Daoy (cell line): Measurements from ENCODE around the gene SUSD4. TPM values are rescaled to one million over a fixed set of nuclear protein-coding genes. Genes with fewer than 3 reads are reported as not detected.

Experiments used
- DNase-seq: peaks from one replicate; pipeline ENCODE4 v3.0.0-alpha.2; 2015; ENCODE audit warnings: low read depth
- total RNA-seq: library from RNA; depleted of rRNA; stranded (reverse); fragments of >200 nt; shearing (Covaris generic); gene quantifications from 2 replicates; pipeline ENCODE4 v1.2.3, GENCODE V29; 2014

Gene SUSD4
- total RNA-seq, 1 experiment from 2014 or later = 26.9 TPM

DNA sequence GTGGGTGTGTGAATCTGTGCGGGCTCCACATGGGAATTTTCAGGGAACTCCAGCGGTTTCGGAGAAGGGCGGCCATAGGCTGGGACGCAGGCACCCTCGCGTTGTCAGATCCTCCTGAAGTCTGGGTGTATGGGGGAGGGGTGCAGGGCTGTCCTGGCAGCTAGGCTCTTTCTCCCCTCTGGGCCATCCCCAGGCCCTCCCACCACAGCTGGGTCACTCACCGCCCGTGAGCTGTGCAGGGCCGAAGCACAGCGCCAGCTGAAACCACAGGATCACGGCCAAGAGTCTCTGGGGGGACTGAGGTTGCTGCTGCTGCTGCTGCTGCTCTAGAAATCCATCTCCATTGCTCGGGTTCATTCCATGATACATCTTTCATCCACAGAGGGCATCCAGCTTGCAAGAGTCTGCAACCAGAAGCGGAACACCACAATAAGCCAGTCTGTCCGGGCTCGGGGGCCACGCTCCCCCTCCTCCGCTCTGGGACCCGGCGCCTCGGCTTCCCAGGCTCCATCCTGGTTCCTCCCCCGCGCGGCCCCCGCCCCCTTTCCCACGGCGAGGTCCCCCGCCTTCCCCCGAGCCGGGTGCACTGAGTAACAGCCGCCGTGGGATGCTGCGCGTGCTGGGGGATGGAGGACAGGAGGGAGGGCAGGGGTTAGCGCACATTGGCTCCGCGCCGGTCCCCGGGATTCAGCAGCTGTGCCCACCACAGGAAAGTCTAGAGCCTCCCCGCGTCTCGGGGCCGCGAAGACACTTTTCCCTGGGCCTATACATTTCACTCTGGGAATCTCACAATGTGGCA, 720 bp downstream of the SUSD4 start:
- DNase-seq = peak; percentile 79

DNA sequence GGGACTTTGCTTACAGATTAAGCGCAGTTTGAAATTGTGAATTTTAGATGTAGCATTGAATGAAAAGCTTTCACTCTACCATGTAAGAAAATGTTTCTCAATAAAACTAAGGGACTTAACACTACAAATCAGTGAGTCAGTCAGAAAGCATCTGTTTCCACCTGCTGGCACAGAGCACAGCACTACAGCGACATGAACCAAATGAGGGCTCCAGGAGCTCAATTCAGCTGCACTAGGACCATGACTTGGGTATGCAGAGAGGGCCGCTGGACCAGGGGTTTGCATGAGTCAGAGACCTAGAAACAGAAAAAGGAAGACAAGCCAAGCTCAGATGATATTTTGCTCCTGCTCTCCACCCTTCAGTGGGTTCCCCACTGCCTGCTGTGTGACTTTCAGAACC, 5.2 kb downstream of the SUSD4 start:
- peak; percentile 34 for DNase-seq

DNA sequence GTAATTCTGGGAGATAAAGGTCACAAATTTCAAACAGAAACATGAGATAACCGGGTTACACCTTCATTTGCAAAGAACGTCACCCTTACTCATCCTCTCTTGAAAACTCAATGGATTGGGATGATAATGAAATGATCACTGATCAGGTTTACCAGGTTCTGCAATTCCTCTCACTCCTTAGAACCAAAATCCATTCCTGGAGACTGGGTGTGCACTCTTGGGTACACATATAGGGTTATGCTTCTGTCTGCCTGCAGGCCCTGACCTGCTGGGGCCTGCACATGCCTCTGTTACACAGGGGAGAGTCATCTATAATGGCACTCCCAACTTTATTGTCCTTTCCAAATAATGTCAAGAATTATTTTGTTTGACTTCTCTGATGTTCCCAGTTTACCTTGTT, 8.3 kb downstream of the SUSD4 start:
- no peak for DNase-seq

DNA sequence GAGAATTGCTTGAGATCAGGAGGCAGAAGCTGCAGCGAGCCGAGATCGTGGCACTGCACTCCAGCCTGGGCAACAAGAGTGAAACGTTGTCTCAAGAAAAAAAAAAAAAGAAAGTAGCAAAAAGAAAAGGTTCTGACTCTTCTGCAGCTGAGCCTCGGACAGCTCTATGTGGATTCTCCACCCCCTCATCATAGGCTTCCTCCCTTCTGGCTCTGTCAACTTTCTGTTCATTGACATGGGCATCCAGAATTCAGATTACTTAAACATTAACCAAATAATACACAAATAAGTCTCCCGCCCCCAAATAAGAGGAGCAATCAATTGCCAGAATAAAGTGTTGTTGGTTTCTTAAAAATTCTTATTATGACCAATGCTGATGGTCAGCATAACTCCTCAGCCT, 10.0 kb downstream of the SUSD4 start:
- DNase-seq = no peak

DNA sequence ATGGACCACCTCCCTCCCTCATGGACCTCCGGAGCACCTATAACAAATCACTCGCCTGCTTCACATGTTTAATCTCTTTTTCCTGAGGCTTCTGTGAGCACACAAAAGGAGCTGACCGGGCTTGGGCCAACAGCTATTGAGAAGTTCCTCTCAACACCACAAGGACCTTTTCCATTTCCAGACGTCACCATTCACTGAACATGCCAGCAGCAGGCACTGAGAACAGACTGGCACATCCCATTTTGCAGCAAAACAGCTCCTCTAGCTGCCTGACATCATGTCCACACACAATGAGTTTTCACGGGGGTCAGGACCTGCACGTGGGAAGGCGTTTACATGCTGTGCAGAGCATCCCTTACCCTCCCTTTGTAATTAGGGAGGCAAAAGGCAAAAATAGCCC, 11.0 kb downstream of the SUSD4 start:
- no peak for DNase-seq

DNA sequence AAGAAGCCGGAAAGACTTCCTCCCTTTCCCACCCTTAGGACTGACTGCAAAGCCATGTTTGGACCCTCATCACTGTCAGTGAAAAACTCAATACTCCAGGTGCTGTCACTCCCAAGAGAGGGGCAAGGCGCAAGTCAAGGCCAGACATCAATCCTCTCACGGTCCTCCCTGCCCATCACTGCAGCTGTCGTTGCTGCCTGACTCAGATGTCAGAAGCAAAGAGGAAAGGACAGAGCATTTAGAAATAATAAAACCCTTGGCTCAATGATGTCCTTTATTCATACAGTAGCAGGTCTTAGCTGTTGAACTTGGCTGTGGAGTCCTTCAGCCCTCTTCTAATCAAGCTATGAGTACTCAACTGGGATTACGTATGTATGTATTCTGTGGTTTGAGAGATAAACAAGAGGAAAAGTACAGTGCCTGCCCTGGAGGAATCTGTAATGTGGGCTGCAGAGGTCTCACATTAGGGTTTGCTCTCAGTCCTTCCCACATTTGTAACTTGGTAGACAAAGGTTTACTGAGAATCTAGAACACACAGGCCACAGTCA, 13.5 kb downstream of the SUSD4 start:
- DNase-seq = peak; percentile 40

DNA sequence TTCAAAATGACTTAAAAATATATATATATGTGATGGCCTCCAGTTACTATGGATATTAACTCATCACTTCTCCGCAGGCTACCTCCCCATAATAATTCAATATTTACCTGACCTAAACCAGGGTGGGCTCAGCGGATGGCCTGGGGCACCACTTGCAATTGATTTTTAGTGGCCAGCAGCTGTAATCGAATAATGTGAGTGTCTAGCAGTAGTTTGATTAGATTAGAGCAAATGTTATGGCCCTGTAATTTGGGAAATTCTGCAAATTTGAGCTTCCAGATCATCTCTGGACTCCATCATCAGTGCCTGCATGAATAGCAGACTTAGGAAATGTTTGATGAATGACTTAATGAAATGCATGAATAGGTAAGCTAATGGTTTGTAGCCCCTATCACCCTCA, 14.7 kb downstream of the SUSD4 start:
- DNase-seq = no peak

DNA sequence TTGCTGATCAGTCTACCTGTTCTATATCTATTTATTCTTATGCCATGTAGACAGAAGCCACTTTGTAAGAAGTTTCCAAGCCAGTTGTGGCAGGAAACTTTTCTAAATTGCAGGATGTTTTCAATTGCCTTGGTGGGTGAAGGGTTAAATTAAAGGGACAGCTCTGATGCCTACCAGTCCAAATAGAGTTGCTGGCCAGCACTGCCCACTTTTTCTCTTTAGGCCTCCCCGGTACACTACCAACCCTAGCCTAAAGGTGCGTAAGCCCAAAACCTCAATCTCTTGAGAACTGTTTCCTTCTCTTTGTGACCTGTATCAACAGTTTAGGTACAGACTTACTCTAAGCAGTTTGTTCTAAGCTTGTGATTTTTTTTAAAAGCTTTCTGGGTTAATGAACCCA, 15.5 kb downstream of the SUSD4 start:
- DNase-seq = no peak

DNA sequence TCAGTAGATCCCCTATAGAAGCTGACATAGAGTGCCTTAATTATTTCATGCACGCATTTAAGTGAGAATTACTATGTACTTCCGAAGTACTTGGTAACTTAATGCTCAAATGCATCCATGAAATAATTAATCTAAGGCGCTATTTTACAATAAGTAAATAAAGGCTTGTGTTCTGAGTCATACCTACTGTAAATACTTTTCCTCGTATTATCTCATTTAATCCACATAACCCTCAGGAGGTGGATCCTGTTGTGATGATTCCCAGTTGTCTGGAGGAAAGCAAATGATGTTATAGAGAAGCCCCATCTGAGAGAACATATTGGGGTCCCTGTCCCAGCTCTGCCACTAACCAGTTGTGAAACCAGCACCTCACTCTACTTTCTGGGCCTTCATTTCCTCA, 16.4 kb downstream of the SUSD4 start:
- DNase-seq = no peak

DNA sequence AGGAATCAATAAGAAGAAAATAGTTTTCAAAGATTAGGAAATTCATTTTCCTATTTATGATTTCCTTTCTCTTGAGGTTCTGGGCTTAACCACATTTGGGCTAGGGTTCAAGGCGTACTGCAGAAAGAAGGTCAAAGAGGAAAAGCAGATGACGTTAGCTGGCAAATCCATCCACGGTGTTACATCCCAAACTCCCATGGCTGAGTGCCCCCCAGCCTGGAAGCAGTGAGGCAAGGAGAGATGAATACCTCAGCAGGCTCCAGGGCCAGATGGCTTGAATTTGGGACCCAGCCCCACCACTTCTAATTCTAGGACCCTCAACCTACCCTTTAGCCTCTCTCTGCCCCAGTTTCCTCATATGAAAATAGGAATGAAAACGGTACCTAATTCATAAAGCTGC, 17.7 kb downstream of the SUSD4 start:
- DNase-seq = no peak

DNA sequence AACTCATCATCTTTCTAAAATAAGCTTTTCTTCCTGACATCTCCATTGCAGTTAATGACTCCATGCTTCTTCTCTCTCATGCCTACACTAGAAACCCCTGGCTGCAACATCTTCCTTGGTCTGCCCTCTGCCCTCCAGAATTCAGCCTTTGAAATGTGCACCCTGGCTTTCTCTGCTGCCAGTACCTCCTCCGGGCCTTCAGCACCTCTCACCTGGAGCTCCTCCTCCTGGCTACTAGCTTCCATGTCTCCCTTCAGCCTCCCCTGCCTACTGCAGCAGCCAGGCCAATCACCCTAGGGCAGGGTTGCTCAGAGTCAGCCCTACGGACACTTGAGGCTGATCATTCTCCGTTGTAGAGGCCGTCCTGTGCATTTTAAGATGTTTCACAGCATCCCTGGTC, 18.3 kb downstream of the SUSD4 start:
- no peak for DNase-seq

DNA sequence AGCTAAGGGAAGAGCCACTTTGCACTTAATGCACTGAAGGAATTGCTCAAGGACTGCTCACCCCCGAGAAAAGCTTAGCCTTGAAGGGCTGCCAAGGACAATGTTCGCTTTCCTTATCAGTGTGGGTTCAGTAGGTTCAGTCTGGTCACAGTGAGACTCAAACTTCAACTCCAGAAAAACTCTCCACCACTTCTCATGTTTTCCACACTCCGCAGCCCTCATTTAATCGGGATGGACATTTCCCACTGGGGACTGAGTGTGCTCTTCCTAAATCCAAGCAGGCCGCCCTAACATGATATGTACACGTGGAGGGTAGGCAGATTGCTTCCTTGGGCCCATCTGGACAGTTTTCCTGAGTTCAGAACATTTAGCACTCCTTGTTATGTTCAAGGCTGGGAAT, 19.5 kb downstream of the SUSD4 start:
- DNase-seq = no peak

DNA sequence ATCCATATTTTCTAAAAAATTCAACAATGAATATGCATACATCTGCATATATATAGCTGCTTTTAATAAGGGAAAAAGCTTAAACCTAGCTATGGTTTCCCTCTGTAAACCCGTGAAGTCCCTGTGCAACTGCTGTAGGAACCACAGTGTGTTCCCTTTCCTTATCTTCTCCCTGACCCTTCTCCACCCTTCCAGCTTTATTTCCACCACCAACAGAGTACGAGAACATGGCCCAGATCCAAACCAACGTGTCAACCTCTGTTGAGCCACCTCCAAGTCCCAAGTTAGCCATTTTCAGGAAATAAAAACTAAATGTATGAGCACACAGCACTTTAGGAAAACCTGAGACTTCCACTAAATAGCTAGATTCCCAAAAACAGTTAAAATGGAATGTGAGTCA, 20.3 kb downstream of the SUSD4 start:
- peak; percentile 19 for DNase-seq

DNA sequence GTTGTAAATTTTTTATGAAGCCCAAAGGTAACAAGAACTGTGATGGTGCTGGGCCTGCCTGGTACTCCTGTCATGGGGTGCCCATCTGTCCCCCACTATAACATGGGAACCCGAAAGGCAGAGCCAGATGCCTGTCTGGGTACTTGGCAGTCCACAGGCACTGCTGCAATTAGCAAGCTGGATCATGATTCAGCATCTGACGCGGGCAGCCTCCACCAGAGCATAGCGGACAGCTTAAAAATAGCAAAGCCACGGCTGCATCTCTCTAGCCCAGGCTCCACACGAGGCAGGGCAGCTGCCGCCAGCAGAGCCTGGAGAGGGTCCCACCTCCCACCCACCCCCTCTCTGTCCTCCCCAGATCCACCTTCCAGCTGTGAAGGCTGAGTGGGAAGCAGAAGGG, 22.9 kb downstream of the SUSD4 start:
- peak; percentile 81 for DNase-seq

DNA sequence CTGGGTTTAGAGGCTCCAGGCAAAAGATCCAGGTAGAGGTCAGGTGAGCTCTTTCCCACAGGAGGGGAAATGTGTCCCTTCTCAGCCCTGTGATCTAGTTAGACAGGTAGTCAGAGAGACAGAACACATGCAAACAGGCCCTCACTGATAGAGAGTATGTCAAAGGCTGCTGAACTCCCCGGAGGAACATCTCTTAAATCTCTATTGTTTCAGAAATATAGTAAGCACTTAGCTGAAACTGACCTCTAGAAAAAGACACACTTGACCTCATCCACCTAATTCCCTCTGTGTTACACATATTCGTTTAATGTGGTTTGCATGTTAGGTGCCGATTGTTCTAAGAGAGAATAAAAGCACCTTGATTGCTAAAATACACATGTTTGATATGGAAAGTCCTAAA, 23.3 kb downstream of the SUSD4 start:
- no peak for DNase-seq

DNA sequence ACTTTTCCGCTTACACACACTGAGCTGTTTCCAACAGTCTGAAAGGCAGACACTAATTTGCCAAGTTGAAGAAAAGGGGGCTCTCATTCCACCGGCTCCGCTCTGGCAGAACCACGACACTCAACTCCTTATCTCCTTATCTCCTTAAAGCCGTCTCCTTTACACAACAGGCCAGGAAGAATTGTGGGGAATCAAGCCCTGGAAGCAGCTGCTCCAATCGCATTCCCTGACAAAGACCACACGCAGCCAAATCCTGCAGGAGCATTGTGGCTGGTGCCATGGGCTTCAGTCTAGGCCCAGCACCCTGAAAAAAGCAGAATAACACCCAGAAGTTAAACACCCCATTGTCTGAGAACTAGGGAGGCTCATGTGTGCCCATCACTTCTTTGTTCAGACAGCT, 24.1 kb downstream of the SUSD4 start:
- no peak for DNase-seq

DNA sequence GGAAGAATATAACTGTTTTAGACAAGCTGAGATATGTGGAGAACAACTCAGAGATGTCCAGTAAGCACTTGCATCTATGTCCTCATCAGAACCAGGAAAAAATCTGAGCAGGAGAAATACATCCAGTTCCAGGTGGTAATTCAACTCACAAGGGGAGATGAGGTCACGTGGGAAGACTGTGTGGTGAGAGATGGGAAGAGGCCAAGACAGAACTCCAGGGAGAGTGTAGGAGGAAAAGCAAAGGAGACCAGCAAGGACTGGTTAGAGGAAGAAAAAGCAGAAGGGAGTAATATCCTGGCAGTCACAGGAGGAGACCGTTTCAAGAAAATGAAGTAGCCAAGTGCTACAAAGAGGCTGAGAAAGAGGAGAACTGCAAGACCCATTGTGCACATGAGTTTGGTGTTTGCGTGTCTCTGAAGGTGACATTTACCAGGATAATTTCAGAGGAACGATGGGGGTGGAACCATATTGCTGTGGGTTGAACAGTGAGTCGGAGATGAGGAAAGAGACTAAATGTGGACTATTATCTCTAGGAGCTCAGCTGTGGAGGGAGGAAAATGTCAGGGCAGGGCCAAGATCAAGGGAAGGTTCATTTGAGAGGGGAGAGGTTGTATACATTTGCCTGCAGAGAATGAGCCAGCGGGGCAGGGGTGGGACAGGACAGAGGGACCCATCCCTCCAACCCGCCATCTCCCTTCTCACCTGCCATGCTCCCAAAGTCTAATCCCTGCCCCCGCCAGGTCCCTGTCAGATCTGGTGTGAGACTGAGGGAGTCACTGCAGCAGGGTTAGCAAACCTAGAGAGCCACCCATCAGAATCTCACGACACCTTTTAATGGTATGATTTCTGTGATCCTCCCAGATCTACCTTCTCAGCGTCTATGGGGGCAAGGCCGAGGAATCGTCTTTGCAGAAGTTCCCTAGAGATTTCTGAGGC, 24.9 kb downstream of the SUSD4 start:
- no peak for DNase-seq

DNA sequence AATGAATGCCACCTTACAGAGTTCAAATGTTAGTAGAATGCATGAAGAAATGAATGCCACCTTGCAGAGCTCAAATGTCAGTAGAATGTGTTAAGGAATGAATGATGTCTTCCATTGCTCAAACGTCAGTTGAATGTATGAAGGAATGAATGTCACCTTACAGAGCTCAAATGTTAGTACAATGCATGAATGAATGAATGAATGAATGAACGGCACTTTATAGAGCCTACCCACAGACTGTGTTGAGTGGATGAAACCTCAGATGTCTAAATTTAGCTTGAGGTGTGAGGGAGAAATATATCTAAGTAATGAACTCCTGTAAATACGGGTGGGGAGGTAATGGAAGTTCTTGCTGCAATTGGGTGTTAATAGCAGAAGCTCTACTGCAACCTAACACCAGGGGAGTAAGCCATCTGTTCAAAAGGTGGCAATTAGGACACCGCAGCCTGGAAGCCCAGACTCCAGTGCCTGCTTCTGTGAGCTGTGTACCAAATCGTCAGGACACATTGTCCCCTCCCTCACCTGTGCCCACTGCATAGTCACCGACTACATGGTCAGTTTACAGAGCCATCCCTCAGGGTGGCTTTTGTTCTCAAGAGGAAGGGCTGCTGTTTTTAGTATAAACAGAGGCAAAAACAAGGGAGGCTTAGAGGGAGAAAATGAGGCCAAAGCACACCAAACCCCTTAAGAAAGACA, 26.7 kb downstream of the SUSD4 start:
- no peak for DNase-seq

DNA sequence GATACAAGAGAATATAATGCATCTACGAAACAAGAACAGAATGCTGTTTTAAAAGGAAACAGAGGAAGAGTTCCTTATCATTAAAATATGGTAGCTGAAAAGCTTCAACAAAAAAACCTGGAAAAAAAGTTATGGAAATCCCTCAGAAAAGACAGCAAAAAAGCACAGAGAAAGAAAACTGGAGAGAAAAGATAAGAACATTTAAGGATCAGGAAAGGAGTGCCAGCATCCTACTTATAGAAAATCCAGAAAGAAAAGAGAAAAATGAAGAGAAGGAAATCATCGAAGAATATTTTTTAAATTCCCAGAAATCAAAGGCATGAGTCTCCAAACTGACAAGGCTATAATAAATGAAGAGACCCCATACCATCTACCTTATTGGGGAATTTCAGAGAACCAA, 29.8 kb downstream of the SUSD4 start:
- DNase-seq = no peak

DNA sequence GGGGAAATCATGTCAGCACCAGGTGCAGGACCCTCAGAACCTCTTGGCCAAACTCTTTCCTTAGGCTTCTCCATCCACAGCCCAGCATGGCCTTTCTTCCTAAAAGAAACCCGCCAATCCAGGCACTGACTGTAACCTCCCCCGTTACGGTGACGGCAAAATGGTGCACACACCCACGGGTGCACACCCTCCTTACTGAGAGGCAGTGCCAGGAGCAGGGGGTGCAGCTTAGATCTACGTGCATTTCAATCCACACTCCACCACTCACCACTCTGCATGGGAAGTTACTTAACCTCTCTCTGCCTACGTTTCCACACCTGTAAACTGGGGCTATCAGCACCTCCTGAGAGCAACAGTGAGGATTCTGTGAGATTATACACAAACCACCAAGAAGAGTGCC, 31.0 kb downstream of the SUSD4 start:
- no peak for DNase-seq

DNA sequence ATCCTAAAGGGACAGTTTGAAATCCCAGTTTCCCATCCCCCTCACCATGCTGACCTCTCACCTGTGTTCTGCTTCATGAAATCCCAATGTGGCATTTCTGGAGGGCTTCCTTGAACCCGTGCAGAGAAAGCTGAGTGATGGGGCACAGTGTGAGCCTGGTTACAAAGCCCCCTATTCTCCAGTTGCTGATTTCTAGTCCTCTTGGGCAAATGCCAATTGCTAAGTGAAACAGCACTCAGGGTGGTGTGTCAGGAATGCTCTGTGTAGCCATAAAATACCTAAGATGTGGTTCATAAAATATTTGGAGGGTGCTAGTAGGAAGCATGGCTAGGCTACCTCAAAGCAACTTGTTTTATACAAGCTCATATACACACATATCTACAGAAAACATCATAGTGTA, 32.0 kb downstream of the SUSD4 start:
- DNase-seq = peak; percentile 76

DNA sequence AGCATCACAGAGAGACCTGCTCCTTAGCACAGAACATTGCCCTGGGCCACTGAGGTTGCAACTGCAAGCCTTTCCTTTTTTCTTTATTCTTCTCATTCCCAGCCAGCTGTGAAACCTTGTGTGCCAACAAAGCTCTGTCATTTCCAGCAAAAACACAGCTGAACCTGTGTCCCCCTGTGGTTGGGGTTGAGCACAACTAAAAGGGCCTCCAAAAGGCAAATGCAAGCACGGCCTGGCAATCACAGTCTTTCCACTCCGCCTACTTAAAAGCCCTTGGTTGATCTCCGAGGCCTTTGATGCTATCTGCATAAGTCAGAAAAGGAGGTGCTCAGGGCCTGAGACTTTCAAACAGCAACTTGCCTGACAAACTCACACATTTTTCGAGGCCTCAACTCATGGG, 32.7 kb downstream of the SUSD4 start:
- DNase-seq = no peak
